Left lung (tissue), 10 donors: ENCODE measurements around the gene CLIC3. TPM values are rescaled to one million over a fixed set of nuclear protein-coding genes. Genes with fewer than 3 reads are reported as not detected.

Experiments used
- ATAC-seq: fragments of 200-7000 bp; cut with Tn5 transposase; one replicate; pipeline ENCODE4 v1.9.1; 2020; ENCODE audit warnings: moderate library complexity
- DNase-seq, 4 donors: peaks; one replicate each; pipeline ENCODE4 v3.0.0-alpha.2; 2013 to 2020
- H3K27ac ChIP-seq, 2 donors: fragments of 200-600 bp; sonication (generic) in 1 of 2; one replicate each; pipeline versions ENCODE4 v1.5.0 to v1.8.0; 2020 to 2021
- H3K27me3 ChIP-seq, 2 donors: fragments of 200-600 bp; sonication (generic) in 1 of 2; one replicate each; pipeline versions ENCODE4 v1.5.0 to v1.8.0; 2020 to 2021
- H3K36me3 ChIP-seq, 2 donors: fragments of 200-600 bp; sonication (generic) in 1 of 2; one replicate each; pipeline versions ENCODE4 v1.5.0 to v1.8.0; 2020 to 2021
- H3K4me1 ChIP-seq, 2 donors: fragments of 200-600 bp; one replicate each; pipeline ENCODE4 v1.8.0; 2021
- H3K4me3 ChIP-seq, 2 donors: fragments of 200-600 bp; sonication (generic) in 1 of 2; one replicate each; pipeline versions ENCODE4 v1.5.0 to v1.8.0; 2020 to 2021; ENCODE audit warnings: mild to moderate bottlenecking in 1 of 2
- H3K9me3 ChIP-seq, 2 donors: fragments of 200-600 bp; sonication (generic) in 1 of 2; one replicate each; pipeline versions ENCODE4 v1.5.0 to v1.8.0; 2020 to 2021
- intact Hi-C, 2 donors: fragments of 100-400 bp; cut with DNase I; formaldehyde crosslinking; loops; one replicate each; pipeline versions ENCODE4 v1.11.2 to v1.14.2; 2022
- polyA plus RNA-seq, 6 donors: library from polyadenylated mRNA; unstranded; fragments of 120-200 nt; gene quantifications; one replicate each; pipeline ENCODE4 v1.2.1, GENCODE V29; 2013; ENCODE audit not compliant: insufficient read length in 6 of 6
- total RNA-seq, 2 donors: library from RNA; stranded (reverse); fragmentation: NEBNext Ultra II Directional; extraction: Animal tissue kit (Norgen Biotek cat#: 25700); gene quantifications; one replicate each; pipeline ENCODE4 v1.2.1, GENCODE V29; 2021
- TF ChIP-seq, protein P1 (sequence below), 2 donors: fragments of 200-600 bp; sonication (generic) in 1 of 2; IDR thresholded peaks; one replicate each; pipeline versions ENCODE4 v1.5.0 to v1.8.0; 2021; ENCODE audit warnings: antibody characterized with exemption in 2 of 2
- donor health status: DM: no; HTN: yes; CAD: no.
- donor health status: DM: no; HTN: no; CAD: no.

CLIC3 gene
- total and polyA plus RNA-seq, 8 donors, result 30.7 to 85.4 (median 42.3) TPM

DNA sequence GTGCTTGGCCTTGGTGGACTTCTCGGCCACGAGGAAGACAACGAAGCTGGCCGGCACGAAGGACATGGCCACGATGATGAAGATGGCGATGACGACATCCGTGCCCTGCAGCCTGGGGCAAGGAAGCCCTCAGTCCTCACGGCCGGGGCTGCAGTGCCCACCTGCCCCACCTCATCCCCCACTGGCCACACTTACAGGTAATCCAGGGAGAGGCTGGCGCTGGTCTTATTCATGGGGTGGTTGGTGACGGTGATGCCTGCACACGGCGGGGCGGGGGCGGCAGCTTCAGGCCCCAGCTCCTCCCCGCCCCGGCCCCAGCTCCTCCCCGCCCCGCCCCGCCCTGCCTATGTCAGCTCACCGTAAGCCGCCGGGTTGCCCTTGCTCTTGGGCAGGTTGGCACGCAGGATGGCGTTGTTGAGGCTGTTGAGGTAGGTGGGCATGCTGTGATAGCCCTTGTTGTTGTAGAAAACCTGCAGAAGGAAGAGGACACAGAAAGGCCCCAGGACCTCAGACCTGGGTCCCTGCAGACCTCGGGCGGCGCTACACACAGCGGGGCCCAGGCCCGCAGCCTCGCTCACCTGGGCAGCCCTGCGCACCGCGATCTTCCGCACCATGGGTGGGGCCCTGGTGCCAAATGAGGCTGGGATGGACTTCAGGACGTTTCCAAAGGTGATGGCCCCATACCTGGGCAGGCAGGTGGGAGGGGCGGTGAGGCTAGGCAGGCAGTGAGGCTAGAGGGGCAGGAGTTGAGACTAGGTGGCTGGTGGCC lies 15.7 kb upstream of the CLIC3 start:
- H3K27ac ChIP-seq, result no peak overlapping the region
- peaks cover 0 to 80% of the 10 kb centered on the region in 2 donors for H3K36me3 ChIP-seq
- no peaks in the 10 kb centered on the region for H3K9me3 ChIP-seq
- intact Hi-C loops, result no loop called here
- H3K4me3 ChIP-seq, result no peak overlapping the region
- no peak for ATAC-seq
- no peaks in the 10 kb centered on the region for H3K4me1 ChIP-seq
- TF ChIP-seq, protein P1, sequence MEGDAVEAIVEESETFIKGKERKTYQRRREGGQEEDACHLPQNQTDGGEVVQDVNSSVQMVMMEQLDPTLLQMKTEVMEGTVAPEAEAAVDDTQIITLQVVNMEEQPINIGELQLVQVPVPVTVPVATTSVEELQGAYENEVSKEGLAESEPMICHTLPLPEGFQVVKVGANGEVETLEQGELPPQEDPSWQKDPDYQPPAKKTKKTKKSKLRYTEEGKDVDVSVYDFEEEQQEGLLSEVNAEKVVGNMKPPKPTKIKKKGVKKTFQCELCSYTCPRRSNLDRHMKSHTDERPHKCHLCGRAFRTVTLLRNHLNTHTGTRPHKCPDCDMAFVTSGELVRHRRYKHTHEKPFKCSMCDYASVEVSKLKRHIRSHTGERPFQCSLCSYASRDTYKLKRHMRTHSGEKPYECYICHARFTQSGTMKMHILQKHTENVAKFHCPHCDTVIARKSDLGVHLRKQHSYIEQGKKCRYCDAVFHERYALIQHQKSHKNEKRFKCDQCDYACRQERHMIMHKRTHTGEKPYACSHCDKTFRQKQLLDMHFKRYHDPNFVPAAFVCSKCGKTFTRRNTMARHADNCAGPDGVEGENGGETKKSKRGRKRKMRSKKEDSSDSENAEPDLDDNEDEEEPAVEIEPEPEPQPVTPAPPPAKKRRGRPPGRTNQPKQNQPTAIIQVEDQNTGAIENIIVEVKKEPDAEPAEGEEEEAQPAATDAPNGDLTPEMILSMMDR (IDR thresholded peaks at IDR 0.05), result no peak
- no peak for DNase-seq
- no peaks in the 10 kb centered on the region for H3K27me3 ChIP-seq

DNA sequence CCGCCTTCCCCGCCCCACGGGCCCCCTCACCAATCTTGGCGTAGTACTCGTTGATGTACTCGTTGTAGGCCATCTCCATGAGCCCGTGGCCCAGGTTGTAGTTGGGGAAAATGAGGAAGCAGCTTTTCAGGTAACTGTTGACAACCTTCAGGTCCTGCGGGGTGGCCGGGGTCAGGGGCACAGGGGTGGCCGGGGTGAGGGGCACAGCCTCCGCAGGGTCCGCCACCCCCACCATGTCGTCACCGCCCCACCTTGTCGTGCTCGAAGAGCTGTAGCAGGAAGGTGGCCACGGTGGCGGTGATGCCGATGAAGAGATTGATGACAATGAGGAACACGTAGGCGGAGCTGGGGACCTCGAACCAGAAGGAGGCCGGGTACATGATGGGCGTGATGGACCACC lies 14.8 kb upstream of the CLIC3 start:
- H3K27me3 ChIP-seq, result no peaks in the 10 kb centered on the region

DNA sequence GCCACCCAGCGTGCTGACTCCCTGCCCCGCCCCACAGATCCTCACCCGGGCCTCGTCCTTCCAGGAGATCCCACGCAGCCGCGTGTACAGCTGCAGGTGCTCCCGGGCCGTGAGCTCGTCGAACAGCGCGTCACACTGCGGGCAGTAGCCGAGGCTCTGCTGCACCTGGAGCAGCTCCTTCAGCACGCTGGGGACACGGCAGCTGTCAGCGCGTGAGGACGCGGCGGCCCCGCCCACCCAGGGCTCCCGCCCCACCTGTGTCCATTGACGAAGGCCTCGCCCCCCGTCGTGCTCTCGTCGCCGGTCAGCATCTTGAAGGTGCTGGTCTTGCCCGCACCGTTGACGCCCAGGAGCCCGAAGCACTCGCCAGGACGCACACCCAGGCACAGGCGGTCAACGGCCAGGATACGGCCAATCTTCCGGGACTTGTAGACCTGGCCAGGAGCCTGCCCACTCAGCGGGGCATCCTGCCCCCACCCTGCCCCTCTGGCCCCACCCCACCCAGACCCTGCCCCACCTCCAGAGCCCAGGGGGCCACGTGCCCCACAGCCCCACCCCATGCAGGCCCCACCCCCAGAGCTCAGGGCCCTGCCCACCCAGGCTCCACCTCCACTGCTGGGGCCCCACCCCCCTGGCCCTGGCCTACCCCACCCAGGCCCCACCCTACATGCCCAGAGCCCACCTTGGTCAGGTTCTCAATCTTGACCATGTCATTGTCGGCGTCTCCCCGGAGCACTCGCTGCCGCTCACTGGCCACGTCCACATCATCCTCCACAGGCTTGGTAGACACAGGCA lies 13.8 kb upstream of the CLIC3 start:
- intact Hi-C loops, result no loop called here

More for the DNA sequence above, 14.8 kb upstream of the CLIC3 start:
- ATAC-seq, result no peak
- Histone ChIP-seq H3K36me3 (peaks cover 0 to 71% of the 10 kb centered on the region in 2 donors), H3K27ac (no peak overlapping the region), H3K9me3 (no peaks in the 10 kb centered on the region), H3K4me3 (no peak overlapping the region), H3K4me1 (no peaks in the 10 kb centered on the region)
- intact Hi-C loops, result no loop called here
- TF ChIP-seq, protein P1 (IDR thresholded peaks at IDR 0.05), result no peak
- no peak for DNase-seq

DNA sequence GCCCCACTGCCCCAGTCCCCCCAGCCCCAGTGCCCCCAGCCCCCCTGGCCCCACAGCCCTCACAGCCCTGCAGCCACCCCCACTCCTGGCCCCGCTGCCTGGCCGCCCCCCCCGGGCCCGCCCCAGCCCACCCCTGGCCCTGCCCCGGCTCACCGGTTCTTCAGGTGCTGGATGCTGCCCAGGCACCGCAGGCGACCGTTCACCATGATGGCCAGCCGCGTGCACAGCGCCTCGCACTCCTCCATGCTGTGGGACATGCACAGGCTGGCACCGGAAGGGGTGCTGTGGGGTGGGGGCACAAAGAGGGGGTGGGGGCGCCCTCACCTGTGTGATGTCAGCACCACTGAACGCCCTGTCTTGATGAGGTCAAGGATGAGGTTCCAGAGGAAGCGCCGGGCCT lies 12.8 kb upstream of the CLIC3 start:
- peaks cover 0 to 4% of the 10 kb centered on the region in 2 donors for H3K9me3 ChIP-seq
- TF ChIP-seq, protein P1 (IDR thresholded peaks at IDR 0.05), result no peak
- H3K27ac ChIP-seq, result no peak overlapping the region
- DNase-seq (no peak), ATAC-seq (no peak)
- intact Hi-C loops, result no loop called here
- no peaks in the 10 kb centered on the region for H3K27me3 ChIP-seq
- H3K4me1 ChIP-seq, result no peaks in the 10 kb centered on the region
- H3K4me3 ChIP-seq, result no peak overlapping the region
- peaks cover 0 to 52% of the 10 kb centered on the region in 2 donors for H3K36me3 ChIP-seq

More for the DNA sequence above, 13.8 kb upstream of the CLIC3 start:
- no peaks in the 10 kb centered on the region for H3K4me1 ChIP-seq
- no peak overlapping the region for H3K4me3 ChIP-seq
- TF ChIP-seq, protein P1 (IDR thresholded peaks at IDR 0.05), result no peak
- H3K27me3 ChIP-seq, result no peaks in the 10 kb centered on the region
- H3K27ac ChIP-seq, result no peak overlapping the region
- DNase-seq (no peak), ATAC-seq (no peak)
- peaks cover 0 to 61% of the 10 kb centered on the region in 2 donors for H3K36me3 ChIP-seq
- peaks cover 0 to 3% of the 10 kb centered on the region in 2 donors for H3K9me3 ChIP-seq

DNA sequence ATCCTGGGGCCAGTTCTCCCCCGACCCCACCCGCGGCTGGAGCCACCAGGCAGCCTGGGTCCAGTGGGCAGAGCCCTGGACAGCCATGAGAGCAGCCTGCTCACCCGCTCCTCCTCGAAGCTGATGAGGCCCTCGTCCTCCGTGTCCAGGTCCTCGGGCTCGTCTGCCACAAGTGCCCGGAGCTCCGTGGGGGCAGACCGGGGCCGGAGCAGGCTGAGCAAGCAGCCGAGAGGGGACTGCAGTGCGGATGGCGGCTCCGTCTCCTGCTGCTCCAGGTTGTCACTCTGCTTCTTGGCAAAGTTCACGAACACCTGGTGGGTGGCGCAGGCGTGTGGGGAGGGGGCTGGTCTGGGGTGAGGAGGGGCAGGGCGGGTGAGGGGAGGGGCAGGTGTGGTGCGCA lies 11.9 kb upstream of the CLIC3 start:
- ATAC-seq (no peak), DNase-seq (no peak)
- intact Hi-C loops, result no loop called here

More for the DNA sequence above, 11.9 kb upstream of the CLIC3 start:
- H3K4me1 ChIP-seq, result no peaks in the 10 kb centered on the region
- no peak overlapping the region for H3K27ac ChIP-seq
- no peaks in the 10 kb centered on the region for H3K27me3 ChIP-seq
- peaks cover 0 to 4% of the 10 kb centered on the region in 2 donors for H3K9me3 ChIP-seq
- TF ChIP-seq, protein P1 (IDR thresholded peaks at IDR 0.05), result no peak
- no peak overlapping the region for H3K4me3 ChIP-seq
- peaks cover 0 to 43% of the 10 kb centered on the region in 2 donors for H3K36me3 ChIP-seq
